Measurements from ENCODE around the gene ARRB2. TPM values are rescaled to one million over a fixed set of nuclear protein-coding genes. Genes with fewer than 3 reads are reported as not detected.
A peak's percentile ranks its signal among the peaks of the same experiment; 100 is the strongest.

ARRB2 gene
- 10 to 100 TPM in 1 of 4 donors, 1 to 10 TPM in 3; 5.5 to 11.8 (median 7.8) TPM for total RNA-seq

DNA sequence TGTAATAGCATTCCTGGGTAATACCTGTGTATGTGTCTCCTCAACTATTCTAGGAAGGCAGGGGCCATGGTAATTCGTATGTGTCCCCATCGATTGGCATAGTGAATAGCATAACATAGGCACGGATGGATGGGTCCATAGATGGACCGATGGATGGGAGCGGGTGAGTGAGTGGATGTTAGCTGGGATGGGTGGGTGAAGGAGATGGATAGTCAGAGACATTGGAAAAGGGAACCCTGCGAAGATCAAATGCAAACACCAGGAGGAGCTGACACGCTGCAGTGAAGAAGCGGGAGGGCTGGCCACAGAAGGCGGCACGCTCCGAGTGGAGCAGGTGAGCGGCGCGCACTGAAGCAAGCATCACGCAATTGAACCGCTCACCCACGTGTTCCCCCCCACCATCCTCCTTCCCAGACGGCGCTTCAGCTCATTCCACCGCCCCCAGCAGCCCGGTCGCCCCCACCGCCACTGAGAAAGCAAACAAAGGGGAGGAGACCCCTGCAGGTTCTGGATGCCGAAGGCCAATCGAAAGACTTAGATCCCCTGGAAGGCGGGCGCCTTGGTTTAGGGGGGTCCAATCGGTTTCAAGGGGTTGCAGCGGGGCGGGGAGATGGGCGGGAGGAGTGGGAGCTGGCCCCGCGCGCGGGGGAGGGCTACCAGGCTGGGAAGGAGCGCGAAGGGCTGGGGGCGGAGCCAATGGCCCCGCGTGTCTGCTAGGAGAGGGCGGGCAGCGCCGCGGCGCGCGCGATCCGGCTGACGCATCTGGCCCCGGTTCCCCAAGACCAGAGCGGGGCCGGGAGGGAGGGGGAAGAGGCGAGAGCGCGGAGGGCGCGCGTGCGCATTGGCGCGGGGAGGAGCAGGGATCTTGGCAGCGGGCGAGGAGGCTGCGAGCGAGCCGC lies at the start of gene ARRB2:
Gene ARRB2 (plus strand): TSS at position 839 of the 899 bp plus-strand sequence. CDS start 90 bp downstream, outside the sequence.
- peak within 1 kb of the TSS; percentile 78 to 94 (median 83) for H3K27ac ChIP-seq
- DNase-seq = peak; percentile 91 to 95
- peak within 1 kb of the TSS; percentile 66 to 86 (median 75) for H3K4me3 ChIP-seq
- H3K4me1 ChIP-seq = peaks cover 13 to 19% of the 10 kb centered on the region in 2 donors
- H3K27me3 ChIP-seq = no peaks in the 10 kb centered on the region
- no peaks in the 10 kb centered on the region for H3K36me3 ChIP-seq
- ATAC-seq = peak; percentile 83 to 89
- intact Hi-C loops (cut with DNase I; ENCODE audit: low total_unique reads) (loop anchor here (1.0 to 5.0 kb wide), 3 partner anchors 21 to 177 kb away; partner anchors contain the start of genes MED11 and PLD2), in situ Hi-C loops (cut with MboI; ENCODE audit: low sequenced_read_pairs in 4 of 4) (loop anchor here in 1 of 4 donors (10.0 kb wide), 1 partner anchor 175 kb away; no protein-coding TSS in a partner anchor)
- TF ChIP-seq, protein P1, sequence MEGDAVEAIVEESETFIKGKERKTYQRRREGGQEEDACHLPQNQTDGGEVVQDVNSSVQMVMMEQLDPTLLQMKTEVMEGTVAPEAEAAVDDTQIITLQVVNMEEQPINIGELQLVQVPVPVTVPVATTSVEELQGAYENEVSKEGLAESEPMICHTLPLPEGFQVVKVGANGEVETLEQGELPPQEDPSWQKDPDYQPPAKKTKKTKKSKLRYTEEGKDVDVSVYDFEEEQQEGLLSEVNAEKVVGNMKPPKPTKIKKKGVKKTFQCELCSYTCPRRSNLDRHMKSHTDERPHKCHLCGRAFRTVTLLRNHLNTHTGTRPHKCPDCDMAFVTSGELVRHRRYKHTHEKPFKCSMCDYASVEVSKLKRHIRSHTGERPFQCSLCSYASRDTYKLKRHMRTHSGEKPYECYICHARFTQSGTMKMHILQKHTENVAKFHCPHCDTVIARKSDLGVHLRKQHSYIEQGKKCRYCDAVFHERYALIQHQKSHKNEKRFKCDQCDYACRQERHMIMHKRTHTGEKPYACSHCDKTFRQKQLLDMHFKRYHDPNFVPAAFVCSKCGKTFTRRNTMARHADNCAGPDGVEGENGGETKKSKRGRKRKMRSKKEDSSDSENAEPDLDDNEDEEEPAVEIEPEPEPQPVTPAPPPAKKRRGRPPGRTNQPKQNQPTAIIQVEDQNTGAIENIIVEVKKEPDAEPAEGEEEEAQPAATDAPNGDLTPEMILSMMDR (IDR thresholded peaks at IDR 0.05 in 4 of 5, conservative IDR thresholded peaks at IDR 0.05 in 1 of 5) = peak; percentile 49 to 68 (median 56)
- TF ChIP-seq POLR2A (IDR thresholded peaks at IDR 0.05) = peak in 1 of 2 donors; percentile 52
- H3K9me3 ChIP-seq = no peaks in the 10 kb centered on the region

DNA sequence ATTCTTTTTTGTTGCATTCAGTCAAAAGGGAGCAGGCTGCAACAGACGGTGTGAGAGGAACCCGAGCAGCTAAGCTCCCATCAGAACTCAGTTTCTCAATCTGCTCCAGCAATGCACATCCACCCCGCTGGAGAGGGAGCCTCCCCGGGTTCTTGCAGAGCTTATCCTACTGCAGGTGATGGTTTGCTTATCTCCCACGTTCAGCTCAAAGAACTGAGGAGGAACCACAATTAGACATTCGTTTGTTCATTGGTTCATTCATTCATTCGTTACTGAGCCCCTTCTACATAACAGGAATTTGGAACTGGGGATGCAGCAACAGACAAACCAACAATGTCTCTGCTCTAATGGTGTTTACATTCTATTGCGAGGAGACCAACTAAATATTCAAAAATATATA lies 46.7 kb upstream of the ARRB2 start:
- TF ChIP-seq, protein P1 (IDR thresholded peaks at IDR 0.05 in 4 of 5, conservative IDR thresholded peaks at IDR 0.05 in 1 of 5) = no peak
- TF ChIP-seq POLR2A (IDR thresholded peaks at IDR 0.05) = no peak
- ATAC-seq (no peak), DNase-seq (no peak)
- intact Hi-C loops (cut with DNase I; ENCODE audit: low total_unique reads) (no loop called here), in situ Hi-C loops (cut with MboI; ENCODE audit: low sequenced_read_pairs in 4 of 4) (no loop called here)
- Histone ChIP-seq H3K27me3 (peaks cover 0 to 17% (median 9%) of the 10 kb centered on the region in 3 donors), H3K36me3 (no peaks in the 10 kb centered on the region), H3K4me1 (no peaks in the 10 kb centered on the region), H3K9me3 (no peaks in the 10 kb centered on the region), H3K4me3 (no peak overlapping the region), H3K27ac (no peak overlapping the region)

DNA sequence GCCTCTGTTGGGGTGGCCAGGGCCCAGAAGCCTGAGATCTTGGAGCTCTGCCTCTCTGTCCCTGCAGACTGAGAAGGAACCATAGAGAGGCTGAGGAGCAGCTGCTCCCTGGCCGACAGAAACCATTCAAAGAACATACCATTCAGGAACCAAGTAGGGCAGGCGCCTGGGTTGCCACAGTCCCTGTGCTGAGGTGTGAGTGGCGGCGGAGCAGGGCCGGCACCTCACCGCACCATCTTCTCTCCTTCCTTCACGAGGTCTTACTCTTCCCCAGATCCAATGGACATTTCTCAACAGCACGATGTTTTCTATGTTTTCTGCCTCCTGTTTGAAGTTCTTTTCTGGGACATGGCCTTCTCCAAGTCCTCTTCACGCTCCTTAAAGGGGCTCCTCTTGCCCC lies 46.2 kb upstream of the ARRB2 start:
- ATAC-seq (no peak), DNase-seq (no peak)
- in situ Hi-C loops (cut with MboI; ENCODE audit: low sequenced_read_pairs in 4 of 4) = no loop called here
- H3K36me3 ChIP-seq = no peaks in the 10 kb centered on the region
- H3K27ac ChIP-seq = no peak overlapping the region
- H3K4me1 ChIP-seq = no peaks in the 10 kb centered on the region
- no peak overlapping the region for H3K4me3 ChIP-seq
- peaks cover 0 to 17% (median 9%) of the 10 kb centered on the region in 3 donors for H3K27me3 ChIP-seq
- TF ChIP-seq, protein P1 (IDR thresholded peaks at IDR 0.05 in 4 of 5, conservative IDR thresholded peaks at IDR 0.05 in 1 of 5) = no peak
- no peak for TF ChIP-seq POLR2A (IDR thresholded peaks at IDR 0.05)
- H3K9me3 ChIP-seq = no peaks in the 10 kb centered on the region
- intact Hi-C loops (cut with DNase I; ENCODE audit: low total_unique reads) = no loop called here

DNA sequence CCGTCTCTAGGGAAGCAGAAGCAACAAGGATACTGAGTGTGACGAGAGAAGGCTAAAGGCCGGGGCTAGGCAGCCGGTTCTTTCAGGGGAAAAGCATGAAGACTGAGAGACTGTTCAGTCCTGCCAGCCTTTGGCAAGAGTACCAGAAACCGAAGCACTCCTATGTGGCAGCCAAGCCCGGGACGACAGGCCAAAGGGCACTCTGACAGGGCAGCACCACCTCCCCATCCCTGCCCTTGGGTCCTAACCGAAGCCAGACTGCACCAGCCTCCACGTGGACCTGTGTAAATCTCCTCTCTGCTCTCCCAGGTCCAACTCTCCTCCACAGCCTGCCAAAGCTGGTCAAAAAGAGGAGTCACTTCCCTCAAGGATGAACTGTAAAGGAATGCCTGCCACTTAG lies 45.4 kb upstream of the ARRB2 start:
- TF ChIP-seq, protein P1 (IDR thresholded peaks at IDR 0.05 in 4 of 5, conservative IDR thresholded peaks at IDR 0.05 in 1 of 5) = no peak
- no peak for TF ChIP-seq POLR2A (IDR thresholded peaks at IDR 0.05)
- H3K4me3 ChIP-seq = no peak overlapping the region
- H3K27ac ChIP-seq = no peak overlapping the region
- no peak for ATAC-seq
- DNase-seq = no peak
- intact Hi-C loops (cut with DNase I; ENCODE audit: low total_unique reads) (no loop called here), in situ Hi-C loops (cut with MboI; ENCODE audit: low sequenced_read_pairs in 4 of 4) (no loop called here)
- H3K9me3 ChIP-seq = no peaks in the 10 kb centered on the region
- no peaks in the 10 kb centered on the region for H3K4me1 ChIP-seq
- peaks cover 0 to 13% (median 3%) of the 10 kb centered on the region in 3 donors for H3K27me3 ChIP-seq
- no peaks in the 10 kb centered on the region for H3K36me3 ChIP-seq
